ENCODE results near the gene SF3B2. TPM values are rescaled to one million over a fixed set of nuclear protein-coding genes. Genes with fewer than 3 reads are reported as not detected.
"Not testable (repeated sequence)": the region's sequence is repeated elsewhere in the genome, so short reads cannot be mapped to it uniquely, and the experiment has no call there.

SF3B2 gene
- total and polyA plus RNA-seq, 4 donors: 50.5 to 67.6 (median 57.2) TPM

DNA sequence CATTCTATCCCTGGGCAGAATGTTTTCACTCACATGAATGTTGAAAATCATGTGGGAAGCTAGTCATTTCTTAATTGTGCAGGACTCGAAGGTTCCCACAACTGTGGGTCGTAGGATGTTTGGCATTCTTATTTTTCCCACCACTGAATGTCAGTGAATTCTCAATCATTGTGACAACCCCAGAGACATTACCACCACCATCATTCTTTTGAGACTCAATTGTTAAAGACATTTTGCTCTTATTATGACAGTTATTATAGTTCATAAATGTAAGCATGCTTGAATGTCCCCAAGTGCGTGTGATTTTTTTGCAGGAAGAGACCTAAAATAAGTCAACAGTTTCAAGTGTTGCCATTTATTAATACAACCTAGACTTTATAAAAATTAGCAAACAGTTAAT lies 36.9 kb downstream of the SF3B2 start:
- Histone ChIP-seq H3K27ac (ENCODE audit: low read depth in 1 of 2, low read length in 2 of 2) (no peak overlapping the region), H3K27me3 (ENCODE audit: control insufficient read depth in 4 of 4, insufficient read depth in 4 of 4, low read length in 3 of 4) (no peaks in the 10 kb centered on the region), H3K36me3 (ENCODE audit: control insufficient read depth in 4 of 4, insufficient read depth in 3 of 4, low read depth in 1 of 4, low read length in 3 of 4) (no peaks in the 10 kb centered on the region), H3K4me1 (ENCODE audit: control insufficient read depth in 4 of 4, insufficient read depth in 4 of 4, low read length in 3 of 4) (no peaks in the 10 kb centered on the region), H3K9me3 (ENCODE audit: control insufficient read depth in 4 of 4, low read length in 3 of 4) (no peaks in the 10 kb centered on the region), H3K9ac (ENCODE audit: low read depth in 1 of 2, low read length in 2 of 2) (no peak overlapping the region), H3K4me3 (ENCODE audit: low read depth in 1 of 3, low read length in 3 of 3) (no peak overlapping the region)
- TF ChIP-seq GABPA (IDR thresholded peaks at IDR 0.05 in 1 of 2, conservative IDR thresholded peaks at IDR 0.05 in 1 of 2): no peak
- no peak for TF ChIP-seq NR2F2 (IDR thresholded peaks at IDR 0.05)
- TF ChIP-seq EGR1 (IDR thresholded peaks at IDR 0.05; ENCODE audit: low read depth in 2 of 2): no peak
- no peak for DNase-seq (ENCODE audit: low spot score)
- 91% methylated on average over 3 of the region's 3 CpGs for WGBS

DNA sequence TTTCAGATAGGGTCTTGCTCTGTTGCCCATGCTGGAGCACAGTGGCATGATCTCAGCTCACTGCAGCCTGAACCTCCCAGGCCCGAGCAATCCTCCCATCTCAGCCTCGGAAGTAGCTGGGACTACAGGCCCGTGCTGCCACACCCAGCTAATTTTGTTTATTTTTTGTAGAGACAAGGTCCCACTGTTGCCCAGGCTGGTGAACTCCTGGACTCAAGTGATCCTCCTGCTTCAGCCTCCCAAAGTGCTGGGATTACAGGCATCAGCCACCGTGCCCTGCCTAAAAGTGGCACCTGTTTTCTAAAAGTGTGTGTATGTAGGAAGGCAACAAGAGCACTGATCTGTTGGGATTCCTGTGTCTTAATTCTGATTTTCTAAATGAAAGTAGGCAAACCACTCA lies 38.1 kb downstream of the SF3B2 start:
- no peak overlapping the region for H3K27ac ChIP-seq (ENCODE audit: low read depth in 1 of 2, low read length in 2 of 2)
- DNase-seq (ENCODE audit: low spot score): no peak
- H3K36me3 ChIP-seq (ENCODE audit: control insufficient read depth in 4 of 4, insufficient read depth in 3 of 4, low read depth in 1 of 4, low read length in 3 of 4): no peaks in the 10 kb centered on the region
- TF ChIP-seq FOXA2 (IDR thresholded peaks at IDR 0.05) (no peak), RAD21 (IDR thresholded peaks at IDR 0.05) (no peak), GABPA (IDR thresholded peaks at IDR 0.05 in 1 of 2, conservative IDR thresholded peaks at IDR 0.05 in 1 of 2) (no peak), EGR1 (IDR thresholded peaks at IDR 0.05; ENCODE audit: low read depth in 2 of 2) (no peak), RXRA (IDR thresholded peaks at IDR 0.05) (no peak), HNF4G (IDR thresholded peaks at IDR 0.05) (no peak), SP1 (IDR thresholded peaks at IDR 0.05) (no peak), FOXA1 (IDR thresholded peaks at IDR 0.05) (no peak)
- TF ChIP-seq, protein P1, sequence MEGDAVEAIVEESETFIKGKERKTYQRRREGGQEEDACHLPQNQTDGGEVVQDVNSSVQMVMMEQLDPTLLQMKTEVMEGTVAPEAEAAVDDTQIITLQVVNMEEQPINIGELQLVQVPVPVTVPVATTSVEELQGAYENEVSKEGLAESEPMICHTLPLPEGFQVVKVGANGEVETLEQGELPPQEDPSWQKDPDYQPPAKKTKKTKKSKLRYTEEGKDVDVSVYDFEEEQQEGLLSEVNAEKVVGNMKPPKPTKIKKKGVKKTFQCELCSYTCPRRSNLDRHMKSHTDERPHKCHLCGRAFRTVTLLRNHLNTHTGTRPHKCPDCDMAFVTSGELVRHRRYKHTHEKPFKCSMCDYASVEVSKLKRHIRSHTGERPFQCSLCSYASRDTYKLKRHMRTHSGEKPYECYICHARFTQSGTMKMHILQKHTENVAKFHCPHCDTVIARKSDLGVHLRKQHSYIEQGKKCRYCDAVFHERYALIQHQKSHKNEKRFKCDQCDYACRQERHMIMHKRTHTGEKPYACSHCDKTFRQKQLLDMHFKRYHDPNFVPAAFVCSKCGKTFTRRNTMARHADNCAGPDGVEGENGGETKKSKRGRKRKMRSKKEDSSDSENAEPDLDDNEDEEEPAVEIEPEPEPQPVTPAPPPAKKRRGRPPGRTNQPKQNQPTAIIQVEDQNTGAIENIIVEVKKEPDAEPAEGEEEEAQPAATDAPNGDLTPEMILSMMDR (IDR thresholded peaks at IDR 0.05; ENCODE audit: low read depth, low read length, missing input control): no peak
- TF ChIP-seq, protein P2, sequence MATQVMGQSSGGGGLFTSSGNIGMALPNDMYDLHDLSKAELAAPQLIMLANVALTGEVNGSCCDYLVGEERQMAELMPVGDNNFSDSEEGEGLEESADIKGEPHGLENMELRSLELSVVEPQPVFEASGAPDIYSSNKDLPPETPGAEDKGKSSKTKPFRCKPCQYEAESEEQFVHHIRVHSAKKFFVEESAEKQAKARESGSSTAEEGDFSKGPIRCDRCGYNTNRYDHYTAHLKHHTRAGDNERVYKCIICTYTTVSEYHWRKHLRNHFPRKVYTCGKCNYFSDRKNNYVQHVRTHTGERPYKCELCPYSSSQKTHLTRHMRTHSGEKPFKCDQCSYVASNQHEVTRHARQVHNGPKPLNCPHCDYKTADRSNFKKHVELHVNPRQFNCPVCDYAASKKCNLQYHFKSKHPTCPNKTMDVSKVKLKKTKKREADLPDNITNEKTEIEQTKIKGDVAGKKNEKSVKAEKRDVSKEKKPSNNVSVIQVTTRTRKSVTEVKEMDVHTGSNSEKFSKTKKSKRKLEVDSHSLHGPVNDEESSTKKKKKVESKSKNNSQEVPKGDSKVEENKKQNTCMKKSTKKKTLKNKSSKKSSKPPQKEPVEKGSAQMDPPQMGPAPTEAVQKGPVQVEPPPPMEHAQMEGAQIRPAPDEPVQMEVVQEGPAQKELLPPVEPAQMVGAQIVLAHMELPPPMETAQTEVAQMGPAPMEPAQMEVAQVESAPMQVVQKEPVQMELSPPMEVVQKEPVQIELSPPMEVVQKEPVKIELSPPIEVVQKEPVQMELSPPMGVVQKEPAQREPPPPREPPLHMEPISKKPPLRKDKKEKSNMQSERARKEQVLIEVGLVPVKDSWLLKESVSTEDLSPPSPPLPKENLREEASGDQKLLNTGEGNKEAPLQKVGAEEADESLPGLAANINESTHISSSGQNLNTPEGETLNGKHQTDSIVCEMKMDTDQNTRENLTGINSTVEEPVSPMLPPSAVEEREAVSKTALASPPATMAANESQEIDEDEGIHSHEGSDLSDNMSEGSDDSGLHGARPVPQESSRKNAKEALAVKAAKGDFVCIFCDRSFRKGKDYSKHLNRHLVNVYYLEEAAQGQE (IDR thresholded peaks at IDR 0.05): no peak
- TF ChIP-seq, protein P3, sequence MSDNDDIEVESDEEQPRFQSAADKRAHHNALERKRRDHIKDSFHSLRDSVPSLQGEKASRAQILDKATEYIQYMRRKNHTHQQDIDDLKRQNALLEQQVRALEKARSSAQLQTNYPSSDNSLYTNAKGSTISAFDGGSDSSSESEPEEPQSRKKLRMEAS (IDR thresholded peaks at IDR 0.05): no peak
- no peak overlapping the region for H3K9ac ChIP-seq (ENCODE audit: low read depth in 1 of 2, low read length in 2 of 2)
- 90% methylated on average over 4 of the region's 4 CpGs for WGBS
- no peaks in the 10 kb centered on the region for H3K9me3 ChIP-seq (ENCODE audit: control insufficient read depth in 4 of 4, low read length in 3 of 4)
- H3K4me1 ChIP-seq (ENCODE audit: control insufficient read depth in 4 of 4, insufficient read depth in 4 of 4, low read length in 3 of 4): no peaks in the 10 kb centered on the region
- H3K4me3 ChIP-seq (ENCODE audit: low read depth in 1 of 3, low read length in 3 of 3): no peak overlapping the region
- H3K27me3 ChIP-seq (ENCODE audit: control insufficient read depth in 4 of 4, insufficient read depth in 4 of 4, low read length in 3 of 4): no peaks in the 10 kb centered on the region

DNA sequence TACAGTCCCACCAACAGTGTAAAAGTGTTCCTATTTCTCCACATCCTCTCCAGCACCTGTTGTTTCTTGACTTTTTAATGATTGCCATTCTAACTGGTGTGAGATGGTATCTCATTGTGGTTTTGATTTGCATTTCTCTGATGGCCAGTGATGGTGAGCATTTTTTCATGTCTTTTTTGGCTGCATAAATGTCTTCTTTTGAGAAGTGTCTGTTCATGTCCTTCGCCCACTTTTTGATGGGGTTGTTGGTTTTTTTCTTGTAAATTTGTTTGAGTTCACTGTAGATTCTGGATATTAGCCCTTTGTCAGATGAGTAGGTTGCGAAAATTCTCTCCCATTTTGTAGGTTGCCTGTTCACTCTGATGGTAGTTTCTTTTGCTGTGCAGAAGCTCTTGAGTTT lies 40.0 kb downstream of the SF3B2 start:
- not testable (repeated sequence) for H3K4me1 ChIP-seq (ENCODE audit: control insufficient read depth in 4 of 4, insufficient read depth in 4 of 4, low read length in 3 of 4); H3K4me3 ChIP-seq (ENCODE audit: low read depth in 1 of 3, low read length in 3 of 3); H3K9me3 ChIP-seq (ENCODE audit: control insufficient read depth in 4 of 4, low read length in 3 of 4); DNase-seq (ENCODE audit: low spot score); H3K27me3 ChIP-seq (ENCODE audit: control insufficient read depth in 4 of 4, insufficient read depth in 4 of 4, low read length in 3 of 4); H3K27ac ChIP-seq (ENCODE audit: low read depth in 1 of 2, low read length in 2 of 2); H3K9ac ChIP-seq (ENCODE audit: low read depth in 1 of 2, low read length in 2 of 2); H3K36me3 ChIP-seq (ENCODE audit: control insufficient read depth in 4 of 4, insufficient read depth in 3 of 4, low read depth in 1 of 4, low read length in 3 of 4)
- 98% methylated on average over 2 of the region's 2 CpGs for WGBS

DNA sequence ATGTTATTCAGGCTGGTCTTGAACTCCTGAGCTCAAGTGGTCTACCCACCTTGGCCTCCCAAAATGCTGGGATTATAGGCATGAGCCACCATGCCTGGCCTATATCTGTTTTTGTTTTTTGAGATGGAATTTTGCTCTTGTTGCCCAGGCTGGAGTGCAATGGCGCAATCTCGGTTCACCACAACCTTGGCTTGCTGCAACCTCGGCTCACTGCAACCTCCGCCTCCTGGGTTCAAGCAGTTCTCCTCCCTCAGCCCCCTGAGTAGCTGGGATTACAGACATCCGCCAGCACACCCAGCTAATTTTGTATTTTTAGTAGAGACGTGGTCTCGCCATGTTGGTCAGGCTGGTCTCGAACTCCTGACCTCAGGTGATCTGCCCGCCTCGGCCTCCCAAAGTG lies 47.6 kb downstream of the SF3B2 start:
- not testable (repeated sequence) for H3K4me1 ChIP-seq (ENCODE audit: control insufficient read depth in 4 of 4, insufficient read depth in 4 of 4, low read length in 3 of 4); H3K9ac ChIP-seq (ENCODE audit: low read depth in 1 of 2, low read length in 2 of 2); DNase-seq (ENCODE audit: low spot score); H3K9me3 ChIP-seq (ENCODE audit: control insufficient read depth in 4 of 4, low read length in 3 of 4); H3K27ac ChIP-seq (ENCODE audit: low read depth in 1 of 2, low read length in 2 of 2); H3K36me3 ChIP-seq (ENCODE audit: control insufficient read depth in 4 of 4, insufficient read depth in 3 of 4, low read depth in 1 of 4, low read length in 3 of 4); H3K4me3 ChIP-seq (ENCODE audit: low read depth in 1 of 3, low read length in 3 of 3); H3K27me3 ChIP-seq (ENCODE audit: control insufficient read depth in 4 of 4, insufficient read depth in 4 of 4, low read length in 3 of 4)
- WGBS: 91% methylated on average over 10 of the region's 10 CpGs

Measured in liver (tissue), 9 donors.